ENCODE measurements around the gene CCL17.

- TF ChIP-seq, protein P1, sequence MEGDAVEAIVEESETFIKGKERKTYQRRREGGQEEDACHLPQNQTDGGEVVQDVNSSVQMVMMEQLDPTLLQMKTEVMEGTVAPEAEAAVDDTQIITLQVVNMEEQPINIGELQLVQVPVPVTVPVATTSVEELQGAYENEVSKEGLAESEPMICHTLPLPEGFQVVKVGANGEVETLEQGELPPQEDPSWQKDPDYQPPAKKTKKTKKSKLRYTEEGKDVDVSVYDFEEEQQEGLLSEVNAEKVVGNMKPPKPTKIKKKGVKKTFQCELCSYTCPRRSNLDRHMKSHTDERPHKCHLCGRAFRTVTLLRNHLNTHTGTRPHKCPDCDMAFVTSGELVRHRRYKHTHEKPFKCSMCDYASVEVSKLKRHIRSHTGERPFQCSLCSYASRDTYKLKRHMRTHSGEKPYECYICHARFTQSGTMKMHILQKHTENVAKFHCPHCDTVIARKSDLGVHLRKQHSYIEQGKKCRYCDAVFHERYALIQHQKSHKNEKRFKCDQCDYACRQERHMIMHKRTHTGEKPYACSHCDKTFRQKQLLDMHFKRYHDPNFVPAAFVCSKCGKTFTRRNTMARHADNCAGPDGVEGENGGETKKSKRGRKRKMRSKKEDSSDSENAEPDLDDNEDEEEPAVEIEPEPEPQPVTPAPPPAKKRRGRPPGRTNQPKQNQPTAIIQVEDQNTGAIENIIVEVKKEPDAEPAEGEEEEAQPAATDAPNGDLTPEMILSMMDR (IDR thresholded peaks at IDR 0.05): no peak
- no peak for TF ChIP-seq POLR2A (IDR thresholded peaks at IDR 0.05)
Measured at GRCh38 chr16:57406881-57407280, 2.3 kb downstream of the CCL17 start.

Data from prostate gland (tissue), 2 donors.